ENCODE results near the gene IL3. TPM values are rescaled to one million over a fixed set of nuclear protein-coding genes. Genes with fewer than 3 reads are reported as not detected.

Gene IL3
- total RNA-seq, 1 donor from 2014 or later, result not detected

DNA sequence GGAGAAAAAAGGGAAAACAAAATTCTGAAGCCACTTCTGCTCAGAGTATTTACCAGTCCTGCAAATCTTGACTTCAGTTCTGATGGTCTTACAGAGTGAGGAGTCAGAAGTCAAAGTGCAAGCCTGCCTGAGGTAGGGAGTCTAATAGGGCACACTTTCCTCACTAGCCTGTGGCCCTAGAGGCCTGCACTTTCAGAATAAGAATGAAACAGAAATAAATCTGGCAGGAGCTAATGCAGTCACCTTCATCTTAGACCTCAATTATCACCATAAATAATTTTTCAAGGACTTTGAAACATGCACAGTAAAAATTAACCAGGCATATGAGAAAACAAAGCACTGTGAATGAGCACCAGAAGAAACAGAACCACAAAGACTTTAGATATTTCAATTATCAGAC lies 28.3 kb upstream of the IL3 start:
- H3K27ac Mint-ChIP-seq, result no peak overlapping the region
- H3K4me3 Mint-ChIP-seq, result no peak overlapping the region
- no peaks in the 10 kb centered on the region for H3K36me3 Mint-ChIP-seq

DNA sequence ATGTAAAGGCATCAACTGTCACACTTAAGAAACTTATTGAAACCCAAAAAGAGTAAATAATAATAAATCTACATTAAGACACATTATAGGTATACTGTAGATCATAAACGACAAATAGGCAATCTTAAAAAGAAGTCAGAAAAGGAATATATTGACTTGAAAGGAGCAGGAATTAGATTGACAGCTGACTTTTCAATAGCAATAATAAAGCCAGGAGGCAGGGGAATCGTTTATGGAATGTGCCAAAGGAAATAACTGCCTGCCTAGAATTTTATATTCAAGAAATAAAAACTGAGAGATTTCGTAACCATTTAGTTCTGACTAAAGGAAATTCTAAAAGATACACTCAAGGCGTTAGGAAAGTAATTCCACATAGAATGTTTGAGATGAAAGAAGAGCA lies 27.3 kb upstream of the IL3 start:
- no peaks in the 10 kb centered on the region for H3K9me3 Mint-ChIP-seq
- H3K27me3 ChIP-seq, result peaks cover 9% of the 10 kb centered on the region
- no peak overlapping the region for H3K27ac ChIP-seq
- H3K27ac Mint-ChIP-seq, result no peak overlapping the region
- H3K4me2 ChIP-seq, result no peak overlapping the region
- no peaks in the 10 kb centered on the region for H3K4me1 Mint-ChIP-seq
- no peak overlapping the region for H3K9ac ChIP-seq
- H3F3A ChIP-seq (ENCODE audit: low read depth), result no peaks in the 10 kb centered on the region
- no peaks in the 10 kb centered on the region for H3K36me3 ChIP-seq
- no peak overlapping the region for H3K4me3 Mint-ChIP-seq
- no peak overlapping the region for H2AFZ ChIP-seq (replicated peaks)
- H4K20me1 ChIP-seq (ENCODE audit: low read depth), result no peaks in the 10 kb centered on the region
- H3K79me2 ChIP-seq (ENCODE audit: low read depth), result no peaks in the 10 kb centered on the region
- H3K4me3 ChIP-seq, result no peak overlapping the region
- no peaks in the 10 kb centered on the region for H3K36me3 Mint-ChIP-seq
- no peaks in the 10 kb centered on the region for H3K27me3 Mint-ChIP-seq (ENCODE audit: insufficient read depth, low read depth)
- no peaks in the 10 kb centered on the region for H3K9me3 ChIP-seq (ENCODE audit: low read depth)
- TF ChIP-seq EZH2 (IDR thresholded peaks at IDR 0.05) (no peak), EZH2phosphoT487 (IDR thresholded peaks at IDR 0.05) (no peak)
- TF ChIP-seq, protein P1, sequence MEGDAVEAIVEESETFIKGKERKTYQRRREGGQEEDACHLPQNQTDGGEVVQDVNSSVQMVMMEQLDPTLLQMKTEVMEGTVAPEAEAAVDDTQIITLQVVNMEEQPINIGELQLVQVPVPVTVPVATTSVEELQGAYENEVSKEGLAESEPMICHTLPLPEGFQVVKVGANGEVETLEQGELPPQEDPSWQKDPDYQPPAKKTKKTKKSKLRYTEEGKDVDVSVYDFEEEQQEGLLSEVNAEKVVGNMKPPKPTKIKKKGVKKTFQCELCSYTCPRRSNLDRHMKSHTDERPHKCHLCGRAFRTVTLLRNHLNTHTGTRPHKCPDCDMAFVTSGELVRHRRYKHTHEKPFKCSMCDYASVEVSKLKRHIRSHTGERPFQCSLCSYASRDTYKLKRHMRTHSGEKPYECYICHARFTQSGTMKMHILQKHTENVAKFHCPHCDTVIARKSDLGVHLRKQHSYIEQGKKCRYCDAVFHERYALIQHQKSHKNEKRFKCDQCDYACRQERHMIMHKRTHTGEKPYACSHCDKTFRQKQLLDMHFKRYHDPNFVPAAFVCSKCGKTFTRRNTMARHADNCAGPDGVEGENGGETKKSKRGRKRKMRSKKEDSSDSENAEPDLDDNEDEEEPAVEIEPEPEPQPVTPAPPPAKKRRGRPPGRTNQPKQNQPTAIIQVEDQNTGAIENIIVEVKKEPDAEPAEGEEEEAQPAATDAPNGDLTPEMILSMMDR (IDR thresholded peaks at IDR 0.05), result no peak
- DNase-seq (ENCODE audit: low spot score), result no peak
- H3K4me1 ChIP-seq, result no peaks in the 10 kb centered on the region

More for the DNA sequence above, 28.3 kb upstream of the IL3 start:
- H3F3A ChIP-seq (ENCODE audit: low read depth), result no peaks in the 10 kb centered on the region
- H2AFZ ChIP-seq (replicated peaks), result no peak overlapping the region
- H3K79me2 ChIP-seq (ENCODE audit: low read depth), result no peaks in the 10 kb centered on the region
- H3K9me3 ChIP-seq (ENCODE audit: low read depth), result no peaks in the 10 kb centered on the region
- H3K27me3 ChIP-seq, result peaks cover 9% of the 10 kb centered on the region
- no peaks in the 10 kb centered on the region for H3K36me3 ChIP-seq
- no peaks in the 10 kb centered on the region for H3K9me3 Mint-ChIP-seq
- H3K27me3 Mint-ChIP-seq (ENCODE audit: insufficient read depth, low read depth), result peaks cover 2% of the 10 kb centered on the region
- H3K4me1 Mint-ChIP-seq, result no peaks in the 10 kb centered on the region
- no peak overlapping the region for H3K9ac ChIP-seq
- H3K4me2 ChIP-seq, result no peak overlapping the region
- H3K27ac ChIP-seq, result no peak overlapping the region
- DNase-seq (ENCODE audit: low spot score), result no peak
- no peaks in the 10 kb centered on the region for H3K4me1 ChIP-seq
- no peak for TF ChIP-seq EZH2phosphoT487 (IDR thresholded peaks at IDR 0.05)
- TF ChIP-seq, protein P1 (IDR thresholded peaks at IDR 0.05), result no peak
- no peak for TF ChIP-seq EZH2 (IDR thresholded peaks at IDR 0.05)
- no peaks in the 10 kb centered on the region for H4K20me1 ChIP-seq (ENCODE audit: low read depth)
- no peak overlapping the region for H3K4me3 ChIP-seq

DNA sequence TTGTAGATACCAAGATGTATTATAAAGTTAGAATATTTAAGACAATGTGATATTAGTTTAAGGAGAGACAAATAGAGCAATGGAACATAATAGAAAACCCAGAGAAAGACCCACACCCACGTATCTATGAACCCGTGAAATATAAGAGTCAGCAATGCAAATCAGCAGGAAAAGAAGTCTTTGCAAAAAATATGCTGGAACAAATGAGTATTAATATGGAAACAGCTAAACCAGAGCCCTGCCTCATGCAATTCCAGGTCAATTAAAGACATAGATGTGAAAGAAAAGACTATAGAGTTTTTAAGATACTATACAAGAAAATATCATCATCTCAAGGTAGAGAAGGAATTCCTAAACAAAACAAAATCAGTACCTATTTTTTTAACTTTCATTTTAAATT lies 23.1 kb upstream of the IL3 start:
- Mint-ChIP-seq H3K27me3 (ENCODE audit: insufficient read depth, low read depth) (peaks cover 7% of the 10 kb centered on the region), H3K27ac (no peak overlapping the region), H3K4me1 (no peaks in the 10 kb centered on the region), H3K36me3 (no peaks in the 10 kb centered on the region), H3K4me3 (no peak overlapping the region), H3K9me3 (no peaks in the 10 kb centered on the region)
- no peak for DNase-seq (ENCODE audit: low spot score)
- no peak overlapping the region for H3K4me3 ChIP-seq
- no peaks in the 10 kb centered on the region for H4K20me1 ChIP-seq (ENCODE audit: low read depth)
- no peaks in the 10 kb centered on the region for H3K9me3 ChIP-seq (ENCODE audit: low read depth)
- H3K4me2 ChIP-seq, result no peak overlapping the region
- H2AFZ ChIP-seq (replicated peaks), result no peak overlapping the region
- H3K79me2 ChIP-seq (ENCODE audit: low read depth), result no peaks in the 10 kb centered on the region
- no peak overlapping the region for H3K9ac ChIP-seq
- H3K27me3 ChIP-seq, result peaks cover 15% of the 10 kb centered on the region
- TF ChIP-seq, protein P1 (IDR thresholded peaks at IDR 0.05), result no peak
- TF ChIP-seq EZH2phosphoT487 (IDR thresholded peaks at IDR 0.05) (no peak), EZH2 (IDR thresholded peaks at IDR 0.05) (no peak)
- H3K36me3 ChIP-seq, result no peaks in the 10 kb centered on the region
- no peak overlapping the region for H3K27ac ChIP-seq
- no peaks in the 10 kb centered on the region for H3K4me1 ChIP-seq
- no peaks in the 10 kb centered on the region for H3F3A ChIP-seq (ENCODE audit: low read depth)
